Endodermal cell (in vitro differentiated cells): ENCODE results near the gene SORCS2. TPM values are rescaled to one million over a fixed set of nuclear protein-coding genes. Genes with fewer than 3 reads are reported as not detected.

ENCODE experiments used
- DNase-seq: peaks from one replicate; pipeline ENCODE4 v3.0.0-alpha.2; 2017
- H3K27ac ChIP-seq: 2 replicates; pipeline ENCODE4 v1.5.1; 2013; ENCODE audit warnings: mild to moderate bottlenecking, low read depth, low read length, moderate library complexity
- H3K27me3 ChIP-seq: 2 replicates; pipeline ENCODE4 v1.6.1; 2013; ENCODE audit warnings: mild to moderate bottlenecking, low read length, moderate library complexity; ENCODE audit not compliant: insufficient read depth, control insufficient read depth, poor library complexity, severe bottlenecking
- H3K36me3 ChIP-seq: 2 replicates; pipeline ENCODE4 v1.7.0; 2013; ENCODE audit warnings: mild to moderate bottlenecking, low read length, moderate library complexity; ENCODE audit not compliant: control insufficient read depth, insufficient read depth
- H3K4me1 ChIP-seq: one replicate; pipeline ENCODE4 v1.7.0; 2013; ENCODE audit warnings: low read length; ENCODE audit not compliant: control insufficient read depth, insufficient read depth
- H3K4me3 ChIP-seq: 2 replicates; pipeline ENCODE4 v1.5.1; 2013; ENCODE audit warnings: mild to moderate bottlenecking, low read length, moderate library complexity
- H3K9ac ChIP-seq: 2 replicates; pipeline ENCODE4 v1.6.1; 2013; ENCODE audit warnings: mild to moderate bottlenecking, low read length, moderate library complexity; ENCODE audit not compliant: poor library complexity, severe bottlenecking; ENCODE audit errors: extremely low read depth
- H3K9me3 ChIP-seq: 2 replicates; pipeline ENCODE4 v1.6.1; 2013; ENCODE audit warnings: mild to moderate bottlenecking, low read length, moderate library complexity; ENCODE audit not compliant: control insufficient read depth
- H3K27ac Mint-ChIP-seq: 2 replicates; pipeline ENCODE4 v1.8.0; 2020; ENCODE audit warnings: mixed read lengths
- H3K27me3 Mint-ChIP-seq: 2 replicates; pipeline ENCODE4 v1.8.0; 2021; ENCODE audit warnings: mild to moderate bottlenecking, mixed read lengths; ENCODE audit not compliant: insufficient read depth
- H3K36me3 Mint-ChIP-seq: 2 replicates; pipeline ENCODE4 v1.8.0; 2020; ENCODE audit warnings: low read depth, mixed read lengths
- H3K4me1 Mint-ChIP-seq: 2 replicates; pipeline ENCODE4 v1.8.0; 2020; ENCODE audit warnings: mixed read lengths
- H3K4me3 Mint-ChIP-seq: 2 replicates; pipeline ENCODE4 v1.8.0; 2020; ENCODE audit warnings: mild to moderate bottlenecking, moderate library complexity, mixed read lengths
- H3K9me3 Mint-ChIP-seq: 2 replicates; pipeline ENCODE4 v1.8.0; 2020; ENCODE audit warnings: mild to moderate bottlenecking, mixed read lengths
- whole genome bisulfite sequencing, 2 experiments: methylation state at CpG; one replicate each; pipeline versions ENCODE4 v1.1.5 to v1.1.7; 2013; ENCODE audit warnings: missing lambda C conversion rate in 2 of 2, mixed read lengths in 1 of 2; ENCODE audit not compliant: insufficient coverage in 1 of 2, insufficient read length in 1 of 2; 5-methylcytosine and 5-hydroxymethylcytosine counted together
- total RNA-seq, 2 donors: library from RNA; stranded (reverse); fragmentation: NEBNext Ultra II Directional in 1 of 2; extraction: Animal tissue kit (Norgen Biotek cat#: 25700) in 1 of 2; gene quantifications; 2 replicates in 1 of 2; 3 replicates in 1 of 2; pipeline ENCODE4 v1.2.1, GENCODE V29; 2021
- TF ChIP-seq, protein P1 (sequence below): fragments of 200-600 bp; sonication (generic); conservative IDR thresholded peaks from 2 replicates; pipeline ENCODE4 v1.5.0; 2021; ENCODE audit warnings: antibody characterized with exemption, mild to moderate bottlenecking

Gene SORCS2
- total RNA-seq, 2 donors from 2014 or later, result 1.4 to 1.9 TPM

DNA sequence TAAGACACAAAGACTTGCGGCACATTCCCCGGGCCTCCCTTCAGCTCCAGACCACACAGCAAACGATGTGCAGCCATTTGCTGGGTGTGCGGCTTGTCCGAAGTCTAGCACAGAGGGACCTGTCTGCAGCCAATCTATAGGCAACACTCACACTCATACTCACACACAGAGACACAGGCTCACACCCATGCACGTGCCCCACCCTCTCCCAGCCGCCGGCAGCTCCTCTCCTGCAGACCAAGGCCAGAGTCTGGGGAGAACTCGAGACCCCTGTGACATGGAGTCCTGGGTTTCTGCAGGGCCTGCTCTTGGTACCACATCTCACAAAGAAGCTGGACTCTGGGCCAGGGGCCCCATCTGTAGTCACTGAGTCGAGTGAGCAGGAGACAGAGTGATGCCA, 487.8 kb downstream of the SORCS2 start:
- H3K27ac Mint-ChIP-seq, result no peak overlapping the region
- Histone ChIP-seq H3K9ac (no peak overlapping the region), H3K36me3 (no peaks in the 10 kb centered on the region), H3K4me3 (no peak overlapping the region), H3K9me3 (no peaks in the 10 kb centered on the region), H3K27me3 (no peaks in the 10 kb centered on the region), H3K27ac (no peak overlapping the region), H3K4me1 (no peaks in the 10 kb centered on the region)
- TF ChIP-seq, protein P1, sequence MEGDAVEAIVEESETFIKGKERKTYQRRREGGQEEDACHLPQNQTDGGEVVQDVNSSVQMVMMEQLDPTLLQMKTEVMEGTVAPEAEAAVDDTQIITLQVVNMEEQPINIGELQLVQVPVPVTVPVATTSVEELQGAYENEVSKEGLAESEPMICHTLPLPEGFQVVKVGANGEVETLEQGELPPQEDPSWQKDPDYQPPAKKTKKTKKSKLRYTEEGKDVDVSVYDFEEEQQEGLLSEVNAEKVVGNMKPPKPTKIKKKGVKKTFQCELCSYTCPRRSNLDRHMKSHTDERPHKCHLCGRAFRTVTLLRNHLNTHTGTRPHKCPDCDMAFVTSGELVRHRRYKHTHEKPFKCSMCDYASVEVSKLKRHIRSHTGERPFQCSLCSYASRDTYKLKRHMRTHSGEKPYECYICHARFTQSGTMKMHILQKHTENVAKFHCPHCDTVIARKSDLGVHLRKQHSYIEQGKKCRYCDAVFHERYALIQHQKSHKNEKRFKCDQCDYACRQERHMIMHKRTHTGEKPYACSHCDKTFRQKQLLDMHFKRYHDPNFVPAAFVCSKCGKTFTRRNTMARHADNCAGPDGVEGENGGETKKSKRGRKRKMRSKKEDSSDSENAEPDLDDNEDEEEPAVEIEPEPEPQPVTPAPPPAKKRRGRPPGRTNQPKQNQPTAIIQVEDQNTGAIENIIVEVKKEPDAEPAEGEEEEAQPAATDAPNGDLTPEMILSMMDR, result no peak
- no peak for DNase-seq
- H3K36me3 Mint-ChIP-seq, result no peaks in the 10 kb centered on the region
- 92 to 93% methylated on average over 4 to 10 of the region's 10 CpGs for WGBS, 2 experiments
- H3K4me1 Mint-ChIP-seq, result no peaks in the 10 kb centered on the region
- H3K27me3 Mint-ChIP-seq, result peaks cover 3% of the 10 kb centered on the region
- no peak overlapping the region for H3K4me3 Mint-ChIP-seq
- H3K9me3 Mint-ChIP-seq, result peaks cover 22% of the 10 kb centered on the region

DNA sequence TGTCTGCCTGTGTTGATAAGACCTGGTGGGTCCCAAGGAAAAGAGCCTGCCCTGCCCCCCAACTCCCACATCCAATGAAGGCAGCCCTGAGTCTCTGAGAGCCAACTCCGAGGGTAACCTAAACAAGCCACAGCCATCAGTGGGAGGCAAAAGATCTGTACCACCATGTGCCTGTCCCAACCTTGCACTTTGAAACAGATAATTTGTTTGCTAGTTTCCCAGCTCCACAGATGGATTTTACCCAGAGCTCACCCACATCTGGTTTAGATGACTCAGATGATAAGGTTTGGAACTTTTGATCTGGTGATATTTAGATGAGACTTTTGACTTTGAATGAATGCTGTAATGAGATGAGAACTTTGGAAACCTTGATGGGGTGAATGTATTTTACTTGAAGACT, 488.4 kb downstream of the SORCS2 start:
- WGBS, 2 experiments, result 83 to 93% methylated on average over 1 of the region's 1 CpG
- H3K27ac ChIP-seq, result no peak overlapping the region
- peaks cover 3% of the 10 kb centered on the region for H3K27me3 Mint-ChIP-seq

DNA sequence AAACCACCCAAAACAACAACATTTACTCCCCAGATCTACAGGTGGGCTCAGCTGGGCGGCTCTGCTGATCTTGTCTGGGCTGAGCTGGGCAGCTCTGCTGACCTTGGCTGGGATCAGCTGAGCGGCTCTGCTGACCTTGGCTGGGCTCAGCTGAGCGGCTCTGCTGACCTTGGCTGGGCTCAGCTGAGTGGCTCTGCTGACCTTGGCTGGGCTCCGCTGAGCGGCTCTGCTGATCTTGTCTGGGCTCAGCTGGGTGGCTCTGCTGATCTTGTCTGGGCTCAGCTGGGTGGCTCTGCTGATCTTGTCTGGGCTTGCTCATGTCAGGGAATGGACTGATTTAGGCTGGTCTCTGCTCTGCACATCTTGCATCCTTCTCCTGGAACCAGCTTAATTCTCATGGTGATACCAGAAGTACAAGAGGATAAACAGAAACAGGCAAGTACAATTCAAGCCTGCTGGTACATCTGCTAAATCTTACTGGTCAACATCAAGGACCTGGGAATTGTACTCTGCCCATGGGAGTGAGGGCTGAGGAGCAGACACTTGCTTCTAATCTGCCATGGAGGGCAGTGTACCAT, 490.9 kb downstream of the SORCS2 start:
- H3K4me3 ChIP-seq, result no peak overlapping the region
- H3K27me3 Mint-ChIP-seq, result peaks cover 3% of the 10 kb centered on the region
- no peaks in the 10 kb centered on the region for H3K36me3 Mint-ChIP-seq
- H3K4me1 Mint-ChIP-seq, result no peaks in the 10 kb centered on the region
- H3K27ac Mint-ChIP-seq, result no peak overlapping the region
- H3K4me3 Mint-ChIP-seq, result no peak overlapping the region
- H3K9me3 ChIP-seq, result no peaks in the 10 kb centered on the region
- H3K36me3 ChIP-seq, result no peaks in the 10 kb centered on the region
- TF ChIP-seq, protein P1, result no peak
- H3K27ac ChIP-seq, result no peak overlapping the region
- peaks cover 22% of the 10 kb centered on the region for H3K9me3 Mint-ChIP-seq
- H3K4me1 ChIP-seq, result no peaks in the 10 kb centered on the region
- WGBS, 2 experiments, result 92 to 93% methylated on average over 3 to 5 of the region's 5 CpGs
- no peaks in the 10 kb centered on the region for H3K27me3 ChIP-seq
- no peak overlapping the region for H3K9ac ChIP-seq
- DNase-seq, result no peak

More for the DNA sequence above, 488.4 kb downstream of the SORCS2 start:
- no peaks in the 10 kb centered on the region for H3K36me3 ChIP-seq
- H3K4me3 ChIP-seq, result no peak overlapping the region
- no peaks in the 10 kb centered on the region for H3K4me1 Mint-ChIP-seq
- TF ChIP-seq, protein P1, result no peak
- no peak overlapping the region for H3K4me3 Mint-ChIP-seq
- H3K27me3 ChIP-seq, result no peaks in the 10 kb centered on the region
- no peak overlapping the region for H3K27ac Mint-ChIP-seq
- peaks cover 22% of the 10 kb centered on the region for H3K9me3 Mint-ChIP-seq
- H3K36me3 Mint-ChIP-seq, result no peaks in the 10 kb centered on the region
- no peaks in the 10 kb centered on the region for H3K4me1 ChIP-seq
- H3K9ac ChIP-seq, result no peak overlapping the region
- H3K9me3 ChIP-seq, result no peaks in the 10 kb centered on the region
- no peak for DNase-seq
